Lower lobe of right lung (tissue), 2 donors: Measurements from ENCODE around the gene PHACTR1. TPM values are rescaled to one million over a fixed set of nuclear protein-coding genes. Genes with fewer than 3 reads are reported as not detected.

Experiments used
- ATAC-seq, 2 donors: fragments of 200-7000 bp; cut with Tn5 transposase; one replicate each; pipeline ENCODE4 v1.9.1; 2020 to 2022; ENCODE audit warnings: mild to moderate bottlenecking in 2 of 2, moderate library complexity in 2 of 2
- DNase-seq: peaks from one replicate; pipeline ENCODE4 v3.0.0-alpha.2; 2020
- H3K27ac ChIP-seq: fragments of 200-600 bp; one replicate; pipeline ENCODE4 v1.8.0; 2022
- H3K27me3 ChIP-seq: fragments of 200-600 bp; one replicate; pipeline ENCODE4 v1.8.0; 2022; ENCODE audit warnings: low read depth
- H3K36me3 ChIP-seq: fragments of 200-600 bp; one replicate; pipeline ENCODE4 v1.8.0; 2022; ENCODE audit warnings: mild to moderate bottlenecking
- H3K4me1 ChIP-seq: fragments of 200-600 bp; one replicate; pipeline ENCODE4 v1.8.0; 2022
- H3K4me3 ChIP-seq: fragments of 200-600 bp; one replicate; pipeline ENCODE4 v1.8.0; 2022; ENCODE audit warnings: mild to moderate bottlenecking
- H3K9me3 ChIP-seq: fragments of 200-600 bp; one replicate; pipeline ENCODE4 v1.8.0; 2022
- intact Hi-C: fragments of 100-400 bp; cut with DNase I; formaldehyde crosslinking; loops from one replicate; pipeline ENCODE4 v1.11.0; 2022
- total RNA-seq: library from RNA; stranded (reverse); fragmentation: NEBNext Ultra II Directional; extraction: Animal tissue kit (Norgen Biotek cat#: 25700); gene quantifications from one replicate; pipeline ENCODE4 v1.2.1, GENCODE V29; 2021
- TF ChIP-seq, protein P1 (sequence below): fragments of 200-600 bp; IDR thresholded peaks from one replicate; pipeline ENCODE4 v1.8.0; 2022; ENCODE audit warnings: antibody characterized with exemption, mild to moderate bottlenecking
- donor health status: DM: no; HTN: yes; CAD: no; lungs with severe emphysema.

PHACTR1 gene
- total RNA-seq, 1 donor from 2014 or later = 91.0 TPM

DNA sequence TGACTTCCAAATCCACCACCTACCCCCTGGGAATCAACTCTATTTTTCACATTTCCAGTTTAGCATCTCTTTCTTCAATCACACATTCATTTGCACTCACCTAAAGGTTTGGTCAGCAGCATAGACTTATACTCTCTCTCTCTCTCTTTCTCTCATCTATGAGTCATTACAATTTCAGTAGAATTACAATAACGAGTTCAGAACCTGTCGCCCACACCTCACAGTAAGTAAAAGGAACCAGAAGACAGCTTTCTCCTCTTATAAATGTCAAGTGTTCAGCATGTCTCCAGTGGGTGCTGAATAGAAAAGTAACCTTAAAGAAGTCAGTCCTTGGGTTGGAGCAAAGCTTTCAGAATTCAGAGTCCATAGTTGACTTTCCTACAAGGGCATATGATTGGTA is 1.1 kb upstream of the PHACTR1 start:
- H3K4me3 ChIP-seq = no peak overlapping the region
- ATAC-seq (no peak), DNase-seq (no peak)
- no peaks in the 10 kb centered on the region for H3K36me3 ChIP-seq
- TF ChIP-seq, protein P1, sequence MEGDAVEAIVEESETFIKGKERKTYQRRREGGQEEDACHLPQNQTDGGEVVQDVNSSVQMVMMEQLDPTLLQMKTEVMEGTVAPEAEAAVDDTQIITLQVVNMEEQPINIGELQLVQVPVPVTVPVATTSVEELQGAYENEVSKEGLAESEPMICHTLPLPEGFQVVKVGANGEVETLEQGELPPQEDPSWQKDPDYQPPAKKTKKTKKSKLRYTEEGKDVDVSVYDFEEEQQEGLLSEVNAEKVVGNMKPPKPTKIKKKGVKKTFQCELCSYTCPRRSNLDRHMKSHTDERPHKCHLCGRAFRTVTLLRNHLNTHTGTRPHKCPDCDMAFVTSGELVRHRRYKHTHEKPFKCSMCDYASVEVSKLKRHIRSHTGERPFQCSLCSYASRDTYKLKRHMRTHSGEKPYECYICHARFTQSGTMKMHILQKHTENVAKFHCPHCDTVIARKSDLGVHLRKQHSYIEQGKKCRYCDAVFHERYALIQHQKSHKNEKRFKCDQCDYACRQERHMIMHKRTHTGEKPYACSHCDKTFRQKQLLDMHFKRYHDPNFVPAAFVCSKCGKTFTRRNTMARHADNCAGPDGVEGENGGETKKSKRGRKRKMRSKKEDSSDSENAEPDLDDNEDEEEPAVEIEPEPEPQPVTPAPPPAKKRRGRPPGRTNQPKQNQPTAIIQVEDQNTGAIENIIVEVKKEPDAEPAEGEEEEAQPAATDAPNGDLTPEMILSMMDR = no peak
- intact Hi-C loops = no loop called here
- H3K9me3 ChIP-seq = no peaks in the 10 kb centered on the region
- H3K27me3 ChIP-seq = peaks cover 38% of the 10 kb centered on the region
- no peak overlapping the region for H3K27ac ChIP-seq
- H3K4me1 ChIP-seq = no peaks in the 10 kb centered on the region

DNA sequence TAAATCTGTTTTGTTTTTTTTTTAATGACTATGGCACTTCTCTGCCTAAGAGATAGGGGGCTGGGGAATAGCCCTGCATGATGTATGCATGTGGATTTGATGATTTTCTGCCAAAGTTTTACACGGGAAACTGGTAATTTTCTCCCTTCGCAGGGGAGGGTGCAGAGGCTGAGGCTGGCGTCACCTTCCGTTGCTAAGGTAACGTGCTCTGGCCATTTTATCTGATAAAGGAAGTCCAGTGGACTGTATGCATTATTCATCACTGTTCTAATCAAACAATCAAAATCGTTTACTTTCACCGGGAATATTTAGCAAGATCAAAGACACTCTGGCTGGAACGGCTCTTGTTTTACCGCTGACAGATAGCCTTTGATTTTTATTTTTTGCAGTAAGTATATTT is 789 bp downstream of the PHACTR1 start:
- H3K27me3 ChIP-seq = peaks cover 42% of the 10 kb centered on the region

GRCh38 chr6:12718015-12718414 is 1.4 kb downstream of the PHACTR1 start:
- H3K4me1 ChIP-seq = no peaks in the 10 kb centered on the region
- intact Hi-C loops = no loop called here
- H3K36me3 ChIP-seq = no peaks in the 10 kb centered on the region
- DNase-seq (no peak), ATAC-seq (no peak)
- peaks cover 42% of the 10 kb centered on the region for H3K27me3 ChIP-seq
- TF ChIP-seq, protein P1 = no peak
- no peak overlapping the region for H3K27ac ChIP-seq
- H3K9me3 ChIP-seq = no peaks in the 10 kb centered on the region
- no peak overlapping the region for H3K4me3 ChIP-seq

More for the DNA sequence above, 789 bp downstream of the PHACTR1 start:
- TF ChIP-seq, protein P1 = no peak
- H3K9me3 ChIP-seq = no peaks in the 10 kb centered on the region
- ATAC-seq (no peak), DNase-seq (no peak)
- no peaks in the 10 kb centered on the region for H3K4me1 ChIP-seq
- intact Hi-C loops = no loop called here
- H3K4me3 ChIP-seq = no peak overlapping the region
- no peak overlapping the region for H3K27ac ChIP-seq
- no peaks in the 10 kb centered on the region for H3K36me3 ChIP-seq

GRCh38 chr6:12719017-12719416 is 2.5 kb downstream of the PHACTR1 start:
- ATAC-seq (no peak), DNase-seq (no peak)
- Histone ChIP-seq H3K4me3 (no peak overlapping the region), H3K36me3 (no peaks in the 10 kb centered on the region), H3K27ac (no peak overlapping the region), H3K27me3 (peaks cover 35% of the 10 kb centered on the region), H3K9me3 (no peaks in the 10 kb centered on the region), H3K4me1 (no peaks in the 10 kb centered on the region)
- intact Hi-C loops = no loop called here
- TF ChIP-seq, protein P1 = no peak

- Histone ChIP-seq H3K9me3 (no peaks in the 10 kb centered on the region), H3K4me1 (no peaks in the 10 kb centered on the region), H3K36me3 (no peaks in the 10 kb centered on the region), H3K27ac (no peak overlapping the region), H3K4me3 (no peak overlapping the region), H3K27me3 (peaks cover 32% of the 10 kb centered on the region)
- DNase-seq (no peak), ATAC-seq (no peak)
- TF ChIP-seq, protein P1 = no peak
- intact Hi-C loops = no loop called here
Measured at GRCh38 chr6:12720310-12720709, 3.7 kb downstream of the PHACTR1 start.

DNA sequence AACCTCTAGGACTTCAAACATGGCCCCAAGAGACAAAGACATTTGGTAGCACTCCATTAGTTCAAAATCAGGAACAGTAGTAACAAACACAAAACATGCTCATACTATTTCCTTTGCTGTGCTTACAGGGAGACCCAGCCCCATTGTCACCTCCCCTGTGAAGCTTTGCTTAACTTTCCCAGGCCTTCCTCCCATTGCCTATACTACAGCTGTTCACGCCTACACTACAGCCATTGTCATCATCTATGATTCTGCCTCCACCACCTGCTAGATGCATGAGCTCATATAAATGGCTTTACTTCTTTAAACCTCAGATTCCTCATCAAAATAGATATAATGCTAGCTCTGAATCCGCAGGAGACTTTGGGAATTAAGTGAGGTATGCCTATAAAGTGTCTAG is 8.7 kb downstream of the PHACTR1 start:
- Histone ChIP-seq H3K27ac (no peak overlapping the region), H3K9me3 (no peaks in the 10 kb centered on the region), H3K36me3 (no peaks in the 10 kb centered on the region), H3K4me3 (no peak overlapping the region), H3K4me1 (no peaks in the 10 kb centered on the region), H3K27me3 (peaks cover 5% of the 10 kb centered on the region)
- DNase-seq (no peak), ATAC-seq (no peak)
- TF ChIP-seq, protein P1 = no peak
- intact Hi-C loops = no loop called here
